CD4-positive, alpha-beta T cell (primary cell): ENCODE data around the gene PXT1. TPM values are rescaled to one million over a fixed set of nuclear protein-coding genes. Genes with fewer than 3 reads are reported as not detected.

Experiments used
- ATAC-seq: fragments of 200-7000 bp; cut with Tn5 transposase; one replicate; pipeline ENCODE4 v1.10.0; 2022; ENCODE audit warnings: mild to moderate bottlenecking; ENCODE audit not compliant: poor library complexity
- CTCF ChIA-PET: fragments of 350-600 bp; sonication (Branson Sonifier 250); formaldehyde crosslinking; loops from one replicate; lab custom pipeline; 2021; ENCODE audit warnings: antibody characterized with exemption, inconsistent platforms; lab: Charles Lee
- POLR2A ChIA-PET: fragments of 350-600 bp; sonication (Branson Sonifier 250); formaldehyde crosslinking; loops from one replicate; lab custom pipeline; 2021; ENCODE audit warnings: antibody characterized with exemption, inconsistent platforms; lab: Charles Lee
- DNase-seq, 14 experiments: peaks; one replicate each; pipeline ENCODE4 v3.0.0-alpha.2; 2013 to 2020; ENCODE audit warnings: mixed read lengths in 2 of 14
- H3K27ac ChIP-seq, 2 donors: one replicate each; pipeline versions ENCODE4 v1.5.1 to v1.7.0; 2013; ENCODE audit warnings: low read length in 2 of 2, low read depth in 1 of 2, mild to moderate bottlenecking in 1 of 2
- H3K27me3 ChIP-seq, 2 experiments: 1 replicate in 1 of 2; 2 replicates in 1 of 2; pipeline versions ENCODE4 v1.6.1 to v1.7.0; 2013; ENCODE audit warnings: low read length in 2 of 2, control low read depth in 1 of 2, mild to moderate bottlenecking in 1 of 2, moderate library complexity in 1 of 2; ENCODE audit not compliant: insufficient read depth in 2 of 2, control insufficient read depth in 1 of 2
- H3K36me3 ChIP-seq: one replicate; pipeline ENCODE4 v1.6.1; 2013; ENCODE audit warnings: low read length, control low read depth; ENCODE audit not compliant: insufficient read depth
- H3K4me1 ChIP-seq: one replicate; pipeline ENCODE4 v1.6.1; 2013; ENCODE audit warnings: low read length, control low read depth; ENCODE audit not compliant: insufficient read depth
- H3K4me3 ChIP-seq: one replicate; pipeline ENCODE4 v1.5.1; 2013; ENCODE audit warnings: mild to moderate bottlenecking, low read length, moderate library complexity
- H3K9me3 ChIP-seq, 2 experiments: 1 replicate in 1 of 2; 2 replicates in 1 of 2; pipeline versions ENCODE4 v1.6.1 to v1.7.0; 2013; ENCODE audit warnings: low read length in 2 of 2, mild to moderate bottlenecking in 2 of 2, control low read depth in 1 of 2, moderate library complexity in 1 of 2; ENCODE audit not compliant: control insufficient read depth in 1 of 2, insufficient read depth in 1 of 2
- H3K27ac Mint-ChIP-seq: one replicate; pipeline ENCODE4 v1.8.0; 2020; ENCODE audit warnings: mixed read lengths
- H3K27me3 Mint-ChIP-seq: one replicate; pipeline ENCODE4 v1.8.0; 2021; ENCODE audit warnings: mixed read lengths
- H3K36me3 Mint-ChIP-seq: one replicate; pipeline ENCODE4 v1.8.0; 2021; ENCODE audit warnings: low read depth, mixed read lengths
- H3K4me1 Mint-ChIP-seq: one replicate; pipeline ENCODE4 v1.8.0; 2021; ENCODE audit warnings: low read depth, mixed read lengths
- H3K4me3 Mint-ChIP-seq: one replicate; pipeline ENCODE4 v1.8.0; 2020; ENCODE audit warnings: mild to moderate bottlenecking, mixed read lengths
- H3K9me3 Mint-ChIP-seq: one replicate; pipeline ENCODE4 v1.8.0; 2020; ENCODE audit warnings: mixed read lengths
- CTCF ChIP-seq: fragments of 200-600 bp; IDR thresholded peaks from one replicate; pipeline ENCODE4 v1.8.0; 2022; ENCODE audit warnings: antibody characterized with exemption, mild to moderate bottlenecking
- intact Hi-C, 2 experiments: fragments of 100-400 bp; cut with DNase I in 1 of 2; cut with micrococcal nuclease in 1 of 2; formaldehyde crosslinking; loops; one replicate each; pipeline versions ENCODE4 v1.15.1 to v1.9.0; 2023 to 2025; cut with DNase I, micrococcal nuclease
- total RNA-seq, 174 experiments: library from RNA in 2 of 174; stranded (reverse) in 2 of 174; gene quantifications; one replicate each; pipeline ENCODE4 v1.2.3 and lab custom pipeline; 2021 to 2026

Gene PXT1
- total RNA-seq, 2 experiments from 2014 or later, result 0.55 to 0.59 TPM

GRCh38 chr6:36374194-36374593 is 68.5 kb downstream of the PXT1 start:
- Histone ChIP-seq H3K27me3 (no peaks in the 10 kb centered on the region), H3K4me3 (no peak overlapping the region), H3K9me3 (no peaks in the 10 kb centered on the region), H3K4me1 (no peaks in the 10 kb centered on the region), H3K36me3 (peaks cover 6% of the 10 kb centered on the region), H3K27ac (no peak overlapping the region)
- H3K36me3 Mint-ChIP-seq, result no peaks in the 10 kb centered on the region
- no peaks in the 10 kb centered on the region for H3K9me3 Mint-ChIP-seq
- no peak overlapping the region for H3K4me3 Mint-ChIP-seq
- no peak for ATAC-seq
- TF ChIP-seq CTCF, result no peak
- no peaks in the 10 kb centered on the region for H3K27me3 Mint-ChIP-seq
- ChIA-PET POLR2A (no interaction called here), CTCF (interaction anchor here (0.9 kb wide), 1 partner anchor 72 kb away, joined by 3 read pairs; no protein-coding TSS in a partner anchor)
- H3K27ac Mint-ChIP-seq, result no peak overlapping the region
- intact Hi-C loops, result no loop called here
- DNase-seq, result no peak
- no peaks in the 10 kb centered on the region for H3K4me1 Mint-ChIP-seq

- ATAC-seq (no peak), DNase-seq (no peak)
- Histone ChIP-seq H3K9me3 (no peaks in the 10 kb centered on the region), H3K4me1 (no peaks in the 10 kb centered on the region), H3K27ac (no peak overlapping the region), H3K27me3 (no peaks in the 10 kb centered on the region), H3K4me3 (no peak overlapping the region), H3K36me3 (peaks cover 6% of the 10 kb centered on the region)
- CTCF ChIA-PET, result interaction anchor here (0.9 kb wide), 1 partner anchor 71 kb away, joined by 3 read pairs; no protein-coding TSS in a partner anchor
- TF ChIP-seq CTCF, result no peak
- H3K4me1 Mint-ChIP-seq, result no peaks in the 10 kb centered on the region
- POLR2A ChIA-PET, result no interaction called here
- no peak overlapping the region for H3K4me3 Mint-ChIP-seq
- no peaks in the 10 kb centered on the region for H3K27me3 Mint-ChIP-seq
- H3K36me3 Mint-ChIP-seq, result no peaks in the 10 kb centered on the region
- intact Hi-C loops, result no loop called here
- no peaks in the 10 kb centered on the region for H3K9me3 Mint-ChIP-seq
- no peak overlapping the region for H3K27ac Mint-ChIP-seq
Observed at GRCh38 chr6:36373368-36374019, 69.2 kb downstream of the PXT1 start.

GRCh38 chr6:36372088-36372487 is 70.6 kb downstream of the PXT1 start:
- intact Hi-C loops, result no loop called here
- Mint-ChIP-seq H3K4me1 (no peaks in the 10 kb centered on the region), H3K27ac (no peak overlapping the region), H3K4me3 (no peak overlapping the region), H3K27me3 (no peaks in the 10 kb centered on the region), H3K9me3 (no peaks in the 10 kb centered on the region), H3K36me3 (no peaks in the 10 kb centered on the region)
- no peak for ATAC-seq
- H3K9me3 ChIP-seq, result no peaks in the 10 kb centered on the region
- DNase-seq, result no peak
- H3K27ac ChIP-seq, result no peak overlapping the region
- TF ChIP-seq CTCF, result no peak
- peaks cover 6% of the 10 kb centered on the region for H3K36me3 ChIP-seq
- H3K4me3 ChIP-seq, result no peak overlapping the region
- POLR2A ChIA-PET, result no interaction called here
- H3K27me3 ChIP-seq, result no peaks in the 10 kb centered on the region
- CTCF ChIA-PET, result no interaction called here
- no peaks in the 10 kb centered on the region for H3K4me1 ChIP-seq
